ENCODE results near the gene C4BPA. TPM values are rescaled to one million over a fixed set of nuclear protein-coding genes. Genes with fewer than 3 reads are reported as not detected.

C4BPA gene
- polyA plus RNA-seq (2013, experiment 1 of 2) = not detected
- not detected for polyA plus RNA-seq (2013, experiment 2 of 2)

GRCh38 chr1:207103892-207104373, at the start of gene C4BPA:
Gene C4BPA (plus strand): TSS chr1:207104233. CDS start chr1:207113026, 8,793 bp downstream.
- no peaks in the 10 kb centered on the region for H3K36me3 ChIP-seq (ENCODE audit: control insufficient read depth, insufficient read depth, low read length)
- H3K4me1 ChIP-seq (ENCODE audit: control insufficient read depth, insufficient read depth, low read length, poor library complexity, severe bottlenecking) = no peaks in the 10 kb centered on the region
- WGBS, 2 experiments (ENCODE audit: insufficient coverage in 2 of 2) = 94 to 100% methylated on average over 3 to 4 of the region's 7 CpGs
- no peak within 1 kb of the TSS for H3K27ac ChIP-seq (ENCODE audit: low read depth, low read length, severe bottlenecking)
- H3K4me3 ChIP-seq (ENCODE audit: extremely low read depth, insufficient read depth, low read length, poor library complexity, severe bottlenecking) = no peak within 1 kb of the TSS
- H3K9me3 ChIP-seq (ENCODE audit: control insufficient read depth, low read length) = no peaks in the 10 kb centered on the region

- Histone ChIP-seq H3K36me3 (ENCODE audit: control insufficient read depth, insufficient read depth, low read length) (peaks cover 2% of the 10 kb centered on the region), H3K27ac (ENCODE audit: low read depth, low read length, severe bottlenecking) (no peak overlapping the region), H3K9me3 (ENCODE audit: control insufficient read depth, low read length) (no peaks in the 10 kb centered on the region), H3K4me1 (ENCODE audit: control insufficient read depth, insufficient read depth, low read length, poor library complexity, severe bottlenecking) (peaks cover 2% of the 10 kb centered on the region), H3K4me3 (ENCODE audit: extremely low read depth, insufficient read depth, low read length, poor library complexity, severe bottlenecking) (no peak overlapping the region)
- 100% methylated on average over 1 of the region's 2 CpGs; no CpG with 5 or more reads in 1 of the 2 experiments for WGBS, 2 experiments (ENCODE audit: insufficient coverage in 2 of 2)
Observed at GRCh38 chr1:207054491-207054890, 49.5 kb upstream of the C4BPA start.

- Histone ChIP-seq H3K4me3 (ENCODE audit: extremely low read depth, insufficient read depth, low read length, poor library complexity, severe bottlenecking) (no peak overlapping the region), H3K4me1 (ENCODE audit: control insufficient read depth, insufficient read depth, low read length, poor library complexity, severe bottlenecking) (no peaks in the 10 kb centered on the region), H3K27ac (ENCODE audit: low read depth, low read length, severe bottlenecking) (no peak overlapping the region), H3K36me3 (ENCODE audit: control insufficient read depth, insufficient read depth, low read length) (no peaks in the 10 kb centered on the region), H3K9me3 (ENCODE audit: control insufficient read depth, low read length) (no peaks in the 10 kb centered on the region)
- WGBS, 2 experiments (ENCODE audit: insufficient coverage in 2 of 2) = 83 to 93% methylated on average over 1 to 2 of the region's 3 CpGs
Observed at GRCh38 chr1:207055386-207056001, 48.5 kb upstream of the C4BPA start.

- no peak overlapping the region for H3K4me3 ChIP-seq (ENCODE audit: extremely low read depth, insufficient read depth, low read length, poor library complexity, severe bottlenecking)
- H3K4me1 ChIP-seq (ENCODE audit: control insufficient read depth, insufficient read depth, low read length, poor library complexity, severe bottlenecking) = no peaks in the 10 kb centered on the region
- H3K27ac ChIP-seq (ENCODE audit: low read depth, low read length, severe bottlenecking) = no peak overlapping the region
- WGBS, 2 experiments (ENCODE audit: insufficient coverage in 2 of 2) = 97 to 98% methylated on average over 4 of the region's 6 CpGs
- no peaks in the 10 kb centered on the region for H3K9me3 ChIP-seq (ENCODE audit: control insufficient read depth, low read length)
- no peaks in the 10 kb centered on the region for H3K36me3 ChIP-seq (ENCODE audit: control insufficient read depth, insufficient read depth, low read length)
Observed at GRCh38 chr1:207056673-207057072, 47.4 kb upstream of the C4BPA start.

GRCh38 chr1:207058252-207058651, 45.8 kb upstream of the C4BPA start:
- Histone ChIP-seq H3K36me3 (ENCODE audit: control insufficient read depth, insufficient read depth, low read length) (peaks cover 8% of the 10 kb centered on the region), H3K9me3 (ENCODE audit: control insufficient read depth, low read length) (no peaks in the 10 kb centered on the region), H3K27ac (ENCODE audit: low read depth, low read length, severe bottlenecking) (no peak overlapping the region), H3K4me3 (ENCODE audit: extremely low read depth, insufficient read depth, low read length, poor library complexity, severe bottlenecking) (no peak overlapping the region), H3K4me1 (ENCODE audit: control insufficient read depth, insufficient read depth, low read length, poor library complexity, severe bottlenecking) (no peaks in the 10 kb centered on the region)
- WGBS, 2 experiments (ENCODE audit: insufficient coverage in 2 of 2) = 100% methylated on average over 2 of the region's 4 CpGs

GRCh38 chr1:207058878-207059867, 44.9 kb upstream of the C4BPA start:
- peaks cover 8% of the 10 kb centered on the region for H3K36me3 ChIP-seq (ENCODE audit: control insufficient read depth, insufficient read depth, low read length)
- 86 to 92% methylated on average over 6 of the region's 6 CpGs for WGBS, 2 experiments (ENCODE audit: insufficient coverage in 2 of 2)
- H3K4me1 ChIP-seq (ENCODE audit: control insufficient read depth, insufficient read depth, low read length, poor library complexity, severe bottlenecking) = no peaks in the 10 kb centered on the region
- no peak overlapping the region for H3K4me3 ChIP-seq (ENCODE audit: extremely low read depth, insufficient read depth, low read length, poor library complexity, severe bottlenecking)
- H3K9me3 ChIP-seq (ENCODE audit: control insufficient read depth, low read length) = no peaks in the 10 kb centered on the region
- no peak overlapping the region for H3K27ac ChIP-seq (ENCODE audit: low read depth, low read length, severe bottlenecking)

GRCh38 chr1:207059881-207060280, 44.2 kb upstream of the C4BPA start:
- Histone ChIP-seq H3K4me3 (ENCODE audit: extremely low read depth, insufficient read depth, low read length, poor library complexity, severe bottlenecking) (no peak overlapping the region), H3K36me3 (ENCODE audit: control insufficient read depth, insufficient read depth, low read length) (peaks cover 14% of the 10 kb centered on the region), H3K27ac (ENCODE audit: low read depth, low read length, severe bottlenecking) (no peak overlapping the region), H3K4me1 (ENCODE audit: control insufficient read depth, insufficient read depth, low read length, poor library complexity, severe bottlenecking) (no peaks in the 10 kb centered on the region), H3K9me3 (ENCODE audit: control insufficient read depth, low read length) (no peaks in the 10 kb centered on the region)
- WGBS, 2 experiments (ENCODE audit: insufficient coverage in 2 of 2) = 100% methylated on average over 1 to 2 of the region's 4 CpGs

GRCh38 chr1:207060596-207060995, 43.4 kb upstream of the C4BPA start:
- H3K27ac ChIP-seq (ENCODE audit: low read depth, low read length, severe bottlenecking) = no peak overlapping the region
- H3K4me1 ChIP-seq (ENCODE audit: control insufficient read depth, insufficient read depth, low read length, poor library complexity, severe bottlenecking) = no peaks in the 10 kb centered on the region
- H3K4me3 ChIP-seq (ENCODE audit: extremely low read depth, insufficient read depth, low read length, poor library complexity, severe bottlenecking) = no peak overlapping the region
- 80% methylated on average over 1 of the region's 3 CpGs; no CpG with 5 or more reads in 1 of the 2 experiments for WGBS, 2 experiments (ENCODE audit: insufficient coverage in 2 of 2)
- H3K36me3 ChIP-seq (ENCODE audit: control insufficient read depth, insufficient read depth, low read length) = peaks cover 17% of the 10 kb centered on the region
- no peaks in the 10 kb centered on the region for H3K9me3 ChIP-seq (ENCODE audit: control insufficient read depth, low read length)

- no peaks in the 10 kb centered on the region for H3K9me3 ChIP-seq (ENCODE audit: control insufficient read depth, low read length)
- peaks cover 17% of the 10 kb centered on the region for H3K36me3 ChIP-seq (ENCODE audit: control insufficient read depth, insufficient read depth, low read length)
- H3K27ac ChIP-seq (ENCODE audit: low read depth, low read length, severe bottlenecking) = no peak overlapping the region
- H3K4me1 ChIP-seq (ENCODE audit: control insufficient read depth, insufficient read depth, low read length, poor library complexity, severe bottlenecking) = no peaks in the 10 kb centered on the region
- no peak overlapping the region for H3K4me3 ChIP-seq (ENCODE audit: extremely low read depth, insufficient read depth, low read length, poor library complexity, severe bottlenecking)
- no CpG with 5 or more reads among the region's 1 CpG for WGBS, 2 experiments (ENCODE audit: insufficient coverage in 2 of 2)
Observed at GRCh38 chr1:207062058-207062457, 42.0 kb upstream of the C4BPA start.

- peaks cover 25% of the 10 kb centered on the region for H3K36me3 ChIP-seq (ENCODE audit: control insufficient read depth, insufficient read depth, low read length)
- no peak overlapping the region for H3K4me3 ChIP-seq (ENCODE audit: extremely low read depth, insufficient read depth, low read length, poor library complexity, severe bottlenecking)
- no peaks in the 10 kb centered on the region for H3K4me1 ChIP-seq (ENCODE audit: control insufficient read depth, insufficient read depth, low read length, poor library complexity, severe bottlenecking)
- 89 to 95% methylated on average over 3 to 5 of the region's 5 CpGs for WGBS, 2 experiments (ENCODE audit: insufficient coverage in 2 of 2)
- no peaks in the 10 kb centered on the region for H3K9me3 ChIP-seq (ENCODE audit: control insufficient read depth, low read length)
- H3K27ac ChIP-seq (ENCODE audit: low read depth, low read length, severe bottlenecking) = no peak overlapping the region
Observed at GRCh38 chr1:207063014-207063413, 41.0 kb upstream of the C4BPA start.

Measured in mesodermal cell (in vitro differentiated cells).